ENCODE measurements around the gene ZNF236. TPM values are rescaled to one million over a fixed set of nuclear protein-coding genes. Genes with fewer than 3 reads are reported as not detected.

The ZNF236 gene
- polyA plus RNA-seq, 2 of the 4 experiments (the other 2 are of a cell fraction), result 2.6 to 7.8 TPM

- DNase-seq (ENCODE audit: low read depth in 1 of 2, low spot score in 1 of 2), result no peak
- TF ChIP-seq PHF8 (IDR thresholded peaks at IDR 0.05; ENCODE audit: borderline replicate concordance, low read depth), result no peak
- no peak for TF ChIP-seq BHLHE40 (IDR thresholded peaks at IDR 0.05; ENCODE audit: low read depth, low read length)
- TF ChIP-seq RAD21 (conservative IDR thresholded peaks at IDR 0.05 in 1 of 2, IDR thresholded peaks at IDR 0.05 in 1 of 2), result no peak
- no peak for TF ChIP-seq RNF2 (IDR thresholded peaks at IDR 0.05; ENCODE audit: borderline replicate concordance, low read depth)
- no peak for TF ChIP-seq TP53 (CRISPR knock-in tag; IDR thresholded peaks at IDR 0.05)
- TF ChIP-seq CTCF (IDR thresholded peaks at IDR 0.05), result no peak
- no peak for TF ChIP-seq PBX3 (IDR thresholded peaks at IDR 0.05)
- TF ChIP-seq HOXA7 (CRISPR knock-in tag; IDR thresholded peaks at IDR 0.05), result no peak
- TF ChIP-seq MYC (IDR thresholded peaks at IDR 0.05; ENCODE audit: borderline replicate concordance, low read length), result no peak
- no peak for TF ChIP-seq NPAS2 (CRISPR knock-in tag; IDR thresholded peaks at IDR 0.05; ENCODE audit: borderline replicate concordance)
- Histone ChIP-seq H3K27ac (no peak overlapping the region), H3K4me1 (no peaks in the 10 kb centered on the region), H3K4me2 (no peak overlapping the region), H3K9me3 (no peaks in the 10 kb centered on the region), H3K4me3 (no peak overlapping the region)
- no peak for FAIRE-seq
- POLR2A ChIA-PET, result no interaction called here
- CTCF ChIA-PET, result interaction anchor here (0.6 to 1.2 kb wide), 2 partner anchors 10 to 683 kb away, joined by 3 to 4 read pairs; no protein-coding TSS in a partner anchor
- WGBS (ENCODE audit: missing lambda C conversion rate), result 100% methylated on average over 6 of the region's 12 CpGs
- ATAC-seq, result no peak
Observed at GRCh38 chr18:76938619-76939018, 116.3 kb downstream of the ZNF236 start.

- Histone ChIP-seq H3K4me2 (no peak overlapping the region), H3K27ac (no peak overlapping the region), H3K4me1 (no peaks in the 10 kb centered on the region), H3K4me3 (no peak overlapping the region), H3K9me3 (no peaks in the 10 kb centered on the region)
- DNase-seq (ENCODE audit: low read depth in 1 of 2, low spot score in 1 of 2) (no peak), ATAC-seq (no peak), FAIRE-seq (no peak)
- 91% methylated on average over 7 of the region's 9 CpGs for WGBS (ENCODE audit: missing lambda C conversion rate)
- POLR2A ChIA-PET, result no interaction called here
- CTCF ChIA-PET, result no interaction called here
- TF ChIP-seq TP53 (CRISPR knock-in tag; IDR thresholded peaks at IDR 0.05) (no peak), CTCF (IDR thresholded peaks at IDR 0.05) (no peak), EHF (CRISPR knock-in tag; IDR thresholded peaks at IDR 0.05) (no peak), ZNF302 (CRISPR knock-in tag; IDR thresholded peaks at IDR 0.05) (no peak), MAZ (IDR thresholded peaks at IDR 0.05; ENCODE audit: borderline replicate concordance, low read depth, low read length) (no peak), E2F6 (IDR thresholded peaks at IDR 0.05; ENCODE audit: borderline replicate concordance, low read depth) (no peak), ESRRA (IDR thresholded peaks at IDR 0.05; ENCODE audit: borderline replicate concordance, low read length) (no peak), NFE2L2 (conservative IDR thresholded peaks at IDR 0.05; ENCODE audit: low read length) (no peak)
Observed at GRCh38 chr18:76941284-76941683, 118.9 kb downstream of the ZNF236 start.

All from A549 (cell line).